BE2C (cell line): Measurements from ENCODE around the gene NLRP6.
"Not testable (repeated sequence)": the region's sequence is repeated elsewhere in the genome, so short reads cannot be mapped to it uniquely, and the experiment has no call there.

Experiments used
- DNase-seq: peaks from one replicate; pipeline ENCODE4 v3.0.0-alpha.2; 2020
- H3K27me3 ChIP-seq: fragments of 250-450 bp; sonication (Bioruptor Pico); 2 replicates; pipeline ENCODE4 v1.5.1; 2020; ENCODE audit warnings: mild to moderate bottlenecking
- H3K36me3 ChIP-seq: fragments of 250-450 bp; sonication (Bioruptor Pico); 2 replicates; pipeline ENCODE4 v1.5.1; 2020; ENCODE audit warnings: mild to moderate bottlenecking
- H3K4me1 ChIP-seq: fragments of 250-450 bp; sonication (Bioruptor Pico); 2 replicates; pipeline ENCODE4 v1.5.1; 2020
- H3K4me3 ChIP-seq: 2 replicates; pipeline ENCODE4 v1.5.1; 2011; ENCODE audit warnings: low read depth, low read length
- H3K9me3 ChIP-seq: fragments of 250-450 bp; sonication (Bioruptor Pico); 2 replicates; pipeline ENCODE4 v1.5.1; 2020
- TF ChIP-seq, protein P1 (sequence below): IDR thresholded peaks from 2 replicates; pipeline ENCODE4 v1.5.1; 2012; ENCODE audit warnings: mild to moderate bottlenecking, low read depth, low read length

NLRP6 gene

DNA sequence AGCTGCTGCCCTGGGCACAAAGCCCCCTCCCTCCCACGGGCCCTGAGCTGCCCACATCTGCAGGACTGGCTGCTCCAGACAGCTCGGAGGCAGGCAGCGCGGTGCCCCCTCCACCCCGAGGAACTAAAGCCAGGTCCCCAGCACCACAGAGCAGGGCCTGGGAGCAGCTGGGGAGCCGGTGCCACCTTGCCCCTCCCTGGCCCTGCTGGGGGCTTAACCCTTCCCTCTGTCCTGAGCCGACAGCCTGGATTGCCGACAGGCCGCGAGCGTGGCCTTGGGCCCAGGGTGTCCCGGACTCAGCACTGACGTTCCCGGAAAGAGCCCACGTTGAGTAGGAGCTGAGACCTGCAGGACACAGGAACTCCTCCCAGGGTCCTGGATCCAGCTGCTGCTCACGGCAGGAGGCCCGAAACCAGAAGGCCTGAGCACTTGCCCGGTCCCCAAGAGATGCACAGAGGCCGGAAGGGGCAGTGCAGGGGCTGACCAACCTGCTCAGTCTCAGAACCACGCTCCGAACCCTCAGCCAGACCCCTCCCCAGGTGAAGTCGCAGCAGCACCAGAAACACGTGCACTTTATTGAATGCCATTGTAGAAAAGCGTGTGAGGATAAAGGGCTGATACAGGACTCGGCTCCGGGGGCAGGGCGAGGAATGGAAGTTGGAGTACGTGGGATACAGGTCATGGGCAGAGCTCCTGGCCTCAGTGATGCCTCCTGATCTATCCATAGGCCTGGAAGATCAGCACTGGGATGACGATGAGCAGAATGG lies 41.1 kb downstream of the NLRP6 start:
- H3K9me3 ChIP-seq, H3K4me3 ChIP-seq, H3K4me1 ChIP-seq, H3K27me3 ChIP-seq, DNase-seq, H3K36me3 ChIP-seq: not testable (repeated sequence)

DNA sequence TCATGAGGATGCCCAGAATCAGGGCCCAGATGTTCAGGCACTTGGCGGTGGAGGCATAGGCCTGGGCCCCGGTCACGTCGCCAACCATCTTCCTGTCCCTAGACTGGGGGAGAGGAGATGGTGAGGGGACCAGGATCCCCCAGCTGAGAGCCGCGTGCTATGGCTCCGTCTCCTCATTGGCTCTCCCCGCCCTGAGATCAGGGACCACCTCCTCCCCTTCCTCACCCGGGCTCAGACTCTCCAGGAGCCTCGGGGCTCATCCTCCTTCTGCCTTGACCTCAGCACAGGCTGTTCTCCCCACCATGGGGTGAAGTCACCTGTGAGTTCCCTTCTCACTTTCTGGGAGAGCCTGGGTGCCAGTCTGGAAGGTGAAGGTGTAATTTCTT lies 41.7 kb downstream of the NLRP6 start:
- DNase-seq, H3K4me1 ChIP-seq, H3K9me3 ChIP-seq, H3K4me3 ChIP-seq, H3K27me3 ChIP-seq, H3K36me3 ChIP-seq: not testable (repeated sequence)

GRCh38 chr11:324156-324555 lies 45.9 kb downstream of the NLRP6 start:
- no peaks in the 10 kb centered on the region for H3K4me1 ChIP-seq
- TF ChIP-seq, protein P1, sequence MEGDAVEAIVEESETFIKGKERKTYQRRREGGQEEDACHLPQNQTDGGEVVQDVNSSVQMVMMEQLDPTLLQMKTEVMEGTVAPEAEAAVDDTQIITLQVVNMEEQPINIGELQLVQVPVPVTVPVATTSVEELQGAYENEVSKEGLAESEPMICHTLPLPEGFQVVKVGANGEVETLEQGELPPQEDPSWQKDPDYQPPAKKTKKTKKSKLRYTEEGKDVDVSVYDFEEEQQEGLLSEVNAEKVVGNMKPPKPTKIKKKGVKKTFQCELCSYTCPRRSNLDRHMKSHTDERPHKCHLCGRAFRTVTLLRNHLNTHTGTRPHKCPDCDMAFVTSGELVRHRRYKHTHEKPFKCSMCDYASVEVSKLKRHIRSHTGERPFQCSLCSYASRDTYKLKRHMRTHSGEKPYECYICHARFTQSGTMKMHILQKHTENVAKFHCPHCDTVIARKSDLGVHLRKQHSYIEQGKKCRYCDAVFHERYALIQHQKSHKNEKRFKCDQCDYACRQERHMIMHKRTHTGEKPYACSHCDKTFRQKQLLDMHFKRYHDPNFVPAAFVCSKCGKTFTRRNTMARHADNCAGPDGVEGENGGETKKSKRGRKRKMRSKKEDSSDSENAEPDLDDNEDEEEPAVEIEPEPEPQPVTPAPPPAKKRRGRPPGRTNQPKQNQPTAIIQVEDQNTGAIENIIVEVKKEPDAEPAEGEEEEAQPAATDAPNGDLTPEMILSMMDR: no peak
- H3K4me3 ChIP-seq: no peak overlapping the region
- no peak for DNase-seq
- H3K9me3 ChIP-seq: no peaks in the 10 kb centered on the region
- no peaks in the 10 kb centered on the region for H3K36me3 ChIP-seq
- no peaks in the 10 kb centered on the region for H3K27me3 ChIP-seq

- not testable (repeated sequence) for H3K4me1 ChIP-seq, H3K27me3 ChIP-seq, H3K9me3 ChIP-seq, DNase-seq, H3K4me3 ChIP-seq, H3K36me3 ChIP-seq
These were observed 46.6 kb downstream of the NLRP6 start for GRCh38 chr11:324593-325517.

DNA sequence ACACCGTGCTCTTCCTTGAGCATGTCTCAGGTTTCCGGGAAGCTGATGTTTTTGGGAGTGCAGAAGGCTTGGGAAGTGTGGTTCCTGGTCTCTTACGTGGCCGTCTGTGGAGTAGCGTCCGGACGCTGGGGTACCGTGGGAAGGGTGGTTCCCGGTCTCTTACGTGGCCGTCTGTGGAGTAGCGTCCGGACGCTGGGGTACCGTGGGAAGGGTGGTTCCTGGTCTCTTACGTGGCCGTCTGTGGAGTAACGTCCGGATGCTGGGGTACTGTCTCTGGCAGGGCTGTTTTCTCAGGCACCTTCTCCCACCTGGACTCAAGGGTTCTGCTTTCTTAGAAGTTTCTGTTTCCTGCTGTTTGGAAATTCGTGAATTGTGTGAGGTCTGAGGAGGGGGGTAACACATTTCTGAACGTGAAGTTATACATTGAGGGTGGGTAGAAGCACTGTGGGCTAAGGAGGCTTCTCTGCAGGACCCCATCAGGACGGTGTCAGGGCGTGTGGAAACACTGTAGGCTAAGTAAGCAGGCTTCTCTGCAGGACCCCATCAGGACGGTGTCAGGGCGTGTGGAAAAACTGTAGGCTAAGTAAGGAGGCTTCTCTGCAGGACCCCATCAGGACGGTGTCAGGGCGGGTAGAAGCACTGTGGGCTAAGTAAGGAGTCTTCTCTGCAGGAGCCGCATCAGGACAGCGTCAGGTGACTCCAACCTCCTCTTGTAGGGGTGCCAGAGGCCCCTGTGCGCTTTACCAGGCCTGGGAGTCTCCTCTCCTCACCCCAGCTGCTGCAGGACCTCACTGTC lies 47.8 kb downstream of the NLRP6 start:
- TF ChIP-seq, protein P1: no peak
- DNase-seq: no peak
- no peaks in the 10 kb centered on the region for H3K4me1 ChIP-seq
- H3K4me3 ChIP-seq: no peak overlapping the region
- H3K36me3 ChIP-seq: no peaks in the 10 kb centered on the region
- no peaks in the 10 kb centered on the region for H3K27me3 ChIP-seq
- no peaks in the 10 kb centered on the region for H3K9me3 ChIP-seq

DNA sequence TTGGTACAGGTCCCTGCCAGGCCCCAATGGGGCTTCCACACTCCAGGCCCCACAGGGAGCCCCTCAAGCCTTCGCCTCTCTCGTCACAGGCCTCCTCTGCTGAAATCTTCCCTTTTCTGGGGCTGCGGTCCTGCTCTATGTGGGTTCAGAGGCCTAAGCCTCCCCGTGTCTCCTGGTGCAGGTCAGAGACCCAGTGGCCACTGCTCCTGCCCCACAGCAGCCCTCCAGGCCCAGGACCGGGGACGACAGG lies 48.3 kb downstream of the NLRP6 start:
- DNase-seq: no peak
- TF ChIP-seq, protein P1: no peak

DNA sequence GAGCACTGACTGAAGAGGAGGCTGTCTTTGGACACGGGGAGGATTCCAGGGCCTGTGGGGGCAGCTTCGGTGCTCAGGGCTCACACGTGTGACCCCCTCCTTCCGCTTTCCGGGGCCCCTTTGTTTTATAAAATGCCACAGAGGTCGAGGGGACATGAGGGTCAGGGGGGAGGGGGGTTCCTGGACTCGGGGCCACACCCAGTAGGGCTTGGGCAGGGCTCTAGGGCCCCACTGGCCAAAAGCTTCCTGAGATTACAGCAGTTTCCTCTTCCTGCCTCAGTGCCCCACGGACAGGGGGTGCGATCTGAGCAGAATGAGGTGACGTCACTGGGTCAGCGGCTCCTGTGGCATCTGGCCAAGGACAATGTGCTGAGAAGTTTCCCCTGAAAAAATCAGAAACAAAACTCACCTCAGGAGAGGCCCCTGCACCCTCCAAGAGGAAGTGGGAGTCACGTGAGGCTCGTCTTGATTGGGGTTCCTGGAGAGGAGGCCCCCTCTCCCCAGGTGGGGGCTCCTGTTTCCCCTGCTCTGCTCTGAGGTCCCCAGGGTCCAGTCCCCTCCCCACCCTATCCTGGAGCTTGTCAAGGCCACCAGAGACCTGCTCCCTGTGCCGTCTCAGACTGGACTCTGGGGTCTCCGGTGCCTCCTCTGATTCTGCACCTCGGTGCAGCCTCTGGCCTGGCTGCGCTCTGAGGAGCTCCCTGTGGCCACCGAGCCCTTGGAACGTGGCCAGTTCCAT lies 48.8 kb downstream of the NLRP6 start:
- Histone ChIP-seq H3K27me3 (no peaks in the 10 kb centered on the region), H3K9me3 (no peaks in the 10 kb centered on the region), H3K4me3 (no peak overlapping the region), H3K36me3 (no peaks in the 10 kb centered on the region), H3K4me1 (no peaks in the 10 kb centered on the region)
- DNase-seq: no peak
- TF ChIP-seq, protein P1: no peak

More for the DNA sequence above, 48.3 kb downstream of the NLRP6 start:
- Histone ChIP-seq H3K36me3 (no peaks in the 10 kb centered on the region), H3K4me3 (no peak overlapping the region), H3K4me1 (no peaks in the 10 kb centered on the region), H3K27me3 (no peaks in the 10 kb centered on the region), H3K9me3 (no peaks in the 10 kb centered on the region)
